Stimulated activated CD4-positive, alpha-beta T cell treated with anti-CD3 and anti-CD28 coated beads, Interleukin-1b, Interleukin-23, amount 100 ng/mL, for 4 hours (primary cell): ENCODE results near the gene TRMU.

ENCODE experiments used
- DNase-seq, 2 donors: peaks; one replicate each; pipeline ENCODE4 v3.0.0-alpha.2; 2020; ENCODE audit warnings: low read depth in 2 of 2

Gene TRMU

DNA sequence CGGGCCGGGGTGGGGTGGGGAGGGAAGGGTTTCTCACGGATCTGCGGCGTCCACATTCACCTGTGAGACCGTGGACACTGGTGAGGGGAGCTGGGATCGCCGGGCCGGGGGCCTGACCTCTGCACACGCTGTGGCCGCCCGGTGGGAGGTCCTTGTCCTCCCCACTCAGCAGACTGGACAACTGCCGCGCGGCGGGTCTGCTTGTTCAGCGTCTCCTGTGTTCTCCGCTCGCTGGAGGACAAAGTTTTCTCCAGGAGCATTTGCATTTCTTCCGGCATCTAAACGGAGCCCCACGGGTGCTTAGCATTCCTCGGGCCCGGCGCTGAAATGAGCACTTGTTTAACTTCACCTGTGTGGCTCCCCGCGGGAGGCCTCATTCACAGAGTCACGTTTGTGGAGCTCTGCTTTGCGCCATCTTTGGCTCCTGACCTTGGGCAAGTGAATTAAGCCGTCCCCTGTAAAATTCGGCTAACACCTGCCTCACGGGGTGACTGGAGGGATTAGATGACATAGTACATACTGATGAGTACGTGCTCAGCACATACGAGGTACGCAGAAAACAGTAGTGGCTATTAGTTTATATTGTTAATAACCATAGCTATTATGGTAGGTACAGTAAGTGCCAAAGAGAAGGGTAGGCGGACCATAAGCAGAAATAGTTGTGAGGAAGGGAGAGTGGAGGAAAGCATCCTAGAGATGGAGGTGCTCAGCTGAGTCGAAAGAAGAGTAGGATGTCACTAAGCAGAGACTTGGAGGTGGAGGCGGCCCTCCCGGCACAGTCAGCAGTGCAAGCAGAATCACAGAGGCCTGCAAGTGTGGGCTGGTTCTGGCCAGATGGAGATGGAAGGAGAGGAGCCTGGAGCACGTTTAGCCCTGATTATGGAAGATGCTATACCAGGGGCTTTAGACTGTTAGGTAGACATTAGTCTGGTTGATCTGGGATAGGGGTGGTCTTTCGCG, 885 bp downstream of the TRMU start:
- peak in 1 of 2 donors; percentile 8 for DNase-seq

DNA sequence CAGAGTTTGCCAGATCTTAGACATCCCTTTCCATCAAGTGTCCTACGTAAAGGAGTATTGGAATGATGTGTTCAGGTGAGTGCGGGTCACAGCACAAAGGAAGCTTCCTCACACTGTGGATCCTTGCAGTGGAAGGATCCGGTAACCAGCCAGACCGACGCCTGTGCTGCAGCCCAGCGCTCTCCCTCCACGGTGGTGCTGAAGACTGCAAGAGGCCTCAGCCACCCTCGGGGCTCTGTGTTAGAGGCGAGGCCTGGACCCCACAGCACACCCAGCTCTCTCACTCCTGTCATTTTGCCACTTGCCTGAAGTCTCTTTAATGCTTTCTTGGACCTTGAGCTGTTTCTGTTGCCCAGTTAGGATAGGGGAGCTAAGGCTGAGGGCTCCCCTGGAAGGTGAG, 2.4 kb downstream of the TRMU start:
- DNase-seq: no peak

DNA sequence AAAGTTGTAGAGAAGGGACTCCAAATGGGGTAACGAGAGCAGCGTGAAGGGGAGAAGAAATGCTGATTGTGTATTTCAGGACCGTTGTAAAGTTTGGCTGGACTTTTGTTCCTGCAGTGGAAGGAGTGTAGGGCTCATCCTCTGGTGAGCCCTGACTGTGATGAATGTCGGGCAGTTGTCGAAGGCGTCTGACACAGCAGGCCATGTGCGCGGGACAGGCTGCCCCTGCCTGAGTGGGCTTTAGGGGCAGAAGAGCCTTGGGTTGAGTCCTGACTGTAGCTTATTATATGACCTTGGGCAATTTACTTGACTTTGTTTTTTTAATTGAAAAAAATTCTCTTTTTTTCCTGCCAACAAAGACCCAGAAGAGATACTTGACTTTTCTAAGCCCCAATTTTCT, 3.1 kb downstream of the TRMU start:
- DNase-seq: no peak

DNA sequence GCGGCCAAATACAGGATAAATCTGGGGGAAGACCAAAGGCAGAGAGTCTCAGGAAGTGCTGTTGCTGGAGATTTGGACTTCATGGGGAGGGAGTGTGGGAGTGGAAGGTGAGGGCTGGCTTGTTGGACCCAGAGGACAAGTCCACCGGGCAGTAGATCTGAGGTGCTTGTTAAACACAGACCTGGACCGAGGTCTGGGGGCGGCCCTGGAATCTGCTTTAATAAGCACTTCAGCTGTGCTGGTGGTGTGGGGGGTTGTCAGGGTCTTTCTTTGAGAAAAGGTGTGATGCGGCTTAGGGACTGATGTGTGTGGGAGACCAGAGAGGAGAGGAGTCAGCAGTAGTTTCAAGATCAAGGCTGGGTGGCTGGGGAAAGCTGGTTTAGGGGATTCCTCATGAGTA, 4.4 kb downstream of the TRMU start:
- no peak for DNase-seq

DNA sequence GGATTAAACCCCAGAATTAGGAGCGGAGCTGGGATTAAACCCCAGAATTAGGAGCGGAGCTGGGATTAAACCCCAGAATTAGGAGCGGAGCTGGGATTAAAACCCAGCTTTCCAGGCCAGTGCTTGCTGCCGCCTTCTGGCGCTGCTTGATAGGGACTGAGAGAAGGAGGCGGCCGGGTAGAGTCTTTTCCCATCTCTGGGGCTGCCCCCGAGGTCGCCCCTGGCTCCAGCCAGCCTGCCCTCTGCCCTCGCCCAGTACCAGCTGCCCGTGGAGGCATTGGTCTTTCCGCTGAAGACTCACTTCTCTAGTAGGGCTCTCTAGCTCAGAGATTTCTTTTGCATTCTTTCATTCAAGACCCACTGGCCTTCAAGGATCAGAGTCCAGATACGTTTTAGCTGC, 5.2 kb downstream of the TRMU start:
- no peak for DNase-seq

DNA sequence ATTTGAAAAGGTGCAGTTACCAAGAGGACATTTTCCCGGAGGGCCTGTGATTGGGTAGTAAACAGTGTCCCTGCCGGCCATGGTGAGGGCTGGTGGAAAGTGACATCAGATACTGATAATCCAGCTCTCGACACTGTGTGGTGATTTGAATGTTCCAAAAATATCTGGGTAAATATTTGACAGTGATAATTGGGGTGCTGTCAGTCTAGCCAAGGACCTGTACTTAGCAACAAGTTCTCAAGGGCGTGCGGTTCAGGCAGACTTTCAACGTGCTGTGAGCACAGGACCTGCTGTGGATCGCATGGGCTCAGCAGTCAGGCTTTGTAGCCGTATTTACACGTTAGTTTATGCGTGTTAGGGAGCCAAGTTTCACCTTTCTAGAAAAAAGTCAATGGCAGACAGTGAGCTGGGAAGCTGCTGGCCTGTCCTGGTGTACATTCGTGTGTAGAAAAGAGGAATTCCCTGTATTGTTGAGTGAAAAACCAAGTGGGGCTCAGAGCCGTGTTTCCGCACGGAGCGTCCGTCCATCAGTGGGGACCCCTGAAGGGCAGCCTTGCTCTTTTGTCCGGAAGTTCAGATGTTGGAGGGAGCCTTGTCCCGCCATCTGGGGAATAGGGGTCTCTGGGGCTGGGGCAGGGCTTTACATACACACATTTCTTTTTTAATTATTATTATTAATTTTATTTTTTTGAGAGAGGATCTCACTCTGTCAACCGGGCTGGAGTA, 11.3 kb downstream of the TRMU start:
- DNase-seq: no peak

DNA sequence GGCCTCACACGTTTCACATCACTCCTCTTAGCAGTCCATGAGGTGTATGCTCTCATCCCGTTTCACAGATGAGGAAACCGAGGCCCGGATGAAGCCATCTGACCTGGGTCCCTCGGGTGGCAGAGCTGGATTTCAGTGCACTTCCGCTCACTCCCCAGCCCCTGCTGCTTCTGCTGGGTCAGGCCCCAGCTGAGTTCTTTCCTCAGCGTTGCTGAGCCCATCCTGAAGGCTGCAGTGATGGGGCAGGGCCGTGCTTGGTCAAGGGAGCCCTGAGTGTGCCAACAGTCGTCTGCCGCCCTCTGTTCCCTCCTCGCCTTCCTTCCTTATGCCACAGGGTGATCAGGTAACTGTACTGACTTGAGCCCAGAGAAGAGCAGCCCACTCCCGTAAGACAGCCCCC, 12.1 kb downstream of the TRMU start:
- no peak for DNase-seq

DNA sequence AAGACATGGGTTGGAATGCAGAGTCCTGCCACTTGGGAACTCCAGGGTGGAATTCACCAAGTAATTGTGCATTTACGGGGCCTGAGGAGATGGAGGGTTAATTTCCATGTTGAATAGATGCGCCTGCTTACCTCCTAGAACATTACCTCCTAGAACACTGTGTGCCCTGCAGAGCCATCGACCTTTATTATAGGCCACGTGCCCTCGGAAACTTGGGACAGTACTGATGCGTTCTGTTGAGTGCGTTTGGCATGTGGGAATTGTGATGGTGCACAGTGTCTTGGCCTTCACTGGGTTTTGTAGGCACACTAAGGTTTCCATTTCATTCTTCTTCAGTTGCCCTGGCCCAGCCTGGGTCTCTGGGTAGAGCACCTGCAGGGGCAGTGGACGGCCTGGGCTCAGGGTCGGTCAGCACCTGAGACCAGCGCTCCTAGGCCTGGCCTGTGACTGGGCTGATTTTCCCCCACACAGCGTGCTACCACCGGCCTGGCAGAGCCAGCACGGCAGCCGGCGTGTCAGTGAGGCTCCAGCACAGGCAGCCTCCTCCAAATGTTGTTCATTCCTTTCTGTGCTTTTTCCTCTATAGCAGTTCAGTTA, 12.7 kb downstream of the TRMU start:
- no peak for DNase-seq

DNA sequence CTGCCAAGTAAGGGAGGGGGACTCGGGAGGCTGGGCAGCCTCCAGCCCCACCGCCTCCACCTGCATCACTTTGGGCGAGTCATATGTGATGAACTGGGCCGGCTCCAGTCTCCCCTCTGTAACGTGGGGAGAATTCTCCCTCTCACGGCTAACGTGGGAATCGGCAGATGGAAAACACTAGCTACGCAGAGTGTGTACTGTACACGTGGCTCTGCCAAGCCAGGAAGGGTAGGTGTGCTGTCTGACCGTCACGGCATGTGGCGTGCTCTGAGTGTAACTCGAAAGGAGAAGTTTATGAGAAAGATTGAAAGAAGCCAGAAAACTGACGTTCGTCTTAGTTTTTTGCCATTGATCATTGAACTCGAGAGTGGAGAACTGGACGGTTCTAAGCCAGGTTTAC, 13.7 kb downstream of the TRMU start:
- DNase-seq: no peak

DNA sequence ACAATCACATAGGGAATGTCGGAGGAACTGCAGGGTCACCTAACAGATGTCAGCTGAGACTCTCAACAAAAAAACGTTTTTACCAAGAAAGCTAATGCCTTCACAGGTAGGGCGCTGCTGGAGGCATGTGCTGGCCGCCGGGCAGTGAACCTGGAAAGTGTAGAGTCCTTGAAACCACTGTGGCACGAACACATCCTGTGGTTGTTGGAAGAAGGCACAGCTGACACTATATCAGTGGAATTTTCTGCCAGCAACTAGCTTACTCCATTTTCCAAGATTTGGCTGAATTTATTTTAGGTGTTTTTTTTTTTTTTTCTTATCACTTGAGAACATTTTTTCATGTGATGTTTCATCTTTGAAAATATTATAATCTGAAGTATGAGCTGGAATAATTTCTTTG, 14.2 kb downstream of the TRMU start:
- DNase-seq: no peak

DNA sequence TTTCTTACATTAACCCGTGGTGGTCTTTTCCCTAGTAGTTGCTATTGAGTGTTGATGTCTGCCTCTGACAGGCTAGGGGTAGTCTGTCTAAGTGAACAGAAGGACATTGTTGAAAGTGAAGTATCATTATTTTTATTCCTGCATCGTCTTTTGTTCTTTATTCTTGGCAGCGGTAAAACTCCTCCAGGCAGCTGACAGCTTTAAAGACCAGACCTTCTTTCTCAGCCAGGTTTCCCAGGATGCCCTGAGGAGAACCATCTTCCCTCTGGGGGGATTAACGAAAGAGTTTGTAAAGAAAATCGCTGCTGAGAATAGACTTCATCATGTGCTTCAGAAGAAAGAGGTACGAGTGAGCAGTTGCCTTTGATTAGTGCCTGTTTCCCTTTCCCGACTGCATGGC, 14.6 kb downstream of the TRMU start:
- DNase-seq: no peak

DNA sequence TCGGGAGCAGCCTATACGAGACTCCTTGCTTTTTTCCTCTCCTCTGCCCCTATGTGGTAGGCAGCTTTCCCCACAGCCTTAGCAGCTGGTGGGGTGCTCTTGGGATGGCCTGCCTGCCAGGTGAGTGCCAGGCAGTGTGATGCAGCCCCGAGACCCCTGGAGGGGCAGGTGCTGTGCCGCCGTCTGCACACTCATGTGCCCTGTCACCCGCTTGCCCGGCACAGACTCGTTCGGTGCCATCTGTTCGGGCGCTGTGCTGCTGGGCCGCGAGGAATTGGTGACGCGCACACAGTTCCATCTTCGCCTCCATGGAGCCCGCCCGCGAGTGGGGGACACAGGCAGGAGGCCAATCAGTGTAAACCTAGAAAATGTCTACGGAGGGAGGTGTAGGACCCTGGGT, 15.1 kb downstream of the TRMU start:
- no peak for DNase-seq

DNA sequence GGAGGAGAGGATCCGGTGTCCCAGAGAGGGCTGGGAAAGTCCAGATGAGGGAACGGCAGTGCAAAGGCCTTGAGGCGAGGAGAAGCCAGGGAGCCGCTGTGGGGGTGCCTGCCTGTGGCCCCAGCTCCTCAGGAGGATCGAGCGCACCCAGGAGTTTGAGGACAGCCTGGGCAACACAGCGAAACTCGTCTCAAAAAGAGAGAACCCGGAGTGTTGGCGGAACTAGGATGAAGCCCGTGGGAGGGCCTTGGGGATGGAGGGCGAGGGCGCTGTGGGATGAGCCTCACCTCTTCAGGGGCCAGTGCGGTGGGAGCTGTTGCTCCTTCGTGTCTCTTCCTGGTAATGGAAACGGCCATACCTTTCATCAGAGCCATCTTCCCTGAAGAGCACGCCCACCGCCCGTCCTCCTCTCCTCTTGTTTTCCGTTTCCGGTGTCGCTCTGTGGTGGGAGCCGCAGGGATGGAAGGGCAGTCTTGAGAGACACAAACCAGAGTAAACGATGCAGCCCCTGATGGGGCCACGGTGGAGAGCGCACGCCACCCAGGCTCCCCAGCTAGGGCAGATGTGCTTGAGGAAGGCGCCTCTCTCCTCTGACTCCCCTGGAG, 15.7 kb downstream of the TRMU start:
- no peak for DNase-seq

DNA sequence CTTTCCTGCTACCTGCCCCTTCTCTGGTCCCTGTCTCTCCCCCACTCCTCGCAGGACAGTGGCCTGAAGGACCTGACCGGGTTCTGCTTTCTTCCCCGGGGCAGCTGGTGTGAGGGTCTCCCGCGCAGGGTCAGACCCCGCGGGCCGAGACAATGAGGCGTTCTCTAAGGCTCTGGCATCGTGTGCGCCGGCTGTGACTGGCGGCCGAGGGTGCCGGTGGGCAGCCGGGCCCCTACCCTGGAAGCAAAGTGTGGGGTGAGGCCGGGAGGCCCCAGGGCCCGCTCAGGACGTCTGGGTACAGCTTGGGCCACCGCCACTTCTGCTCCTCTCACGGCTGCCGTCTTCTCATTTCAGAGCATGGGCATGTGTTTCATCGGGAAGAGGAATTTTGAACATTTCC, 16.3 kb downstream of the TRMU start:
- DNase-seq: no peak

DNA sequence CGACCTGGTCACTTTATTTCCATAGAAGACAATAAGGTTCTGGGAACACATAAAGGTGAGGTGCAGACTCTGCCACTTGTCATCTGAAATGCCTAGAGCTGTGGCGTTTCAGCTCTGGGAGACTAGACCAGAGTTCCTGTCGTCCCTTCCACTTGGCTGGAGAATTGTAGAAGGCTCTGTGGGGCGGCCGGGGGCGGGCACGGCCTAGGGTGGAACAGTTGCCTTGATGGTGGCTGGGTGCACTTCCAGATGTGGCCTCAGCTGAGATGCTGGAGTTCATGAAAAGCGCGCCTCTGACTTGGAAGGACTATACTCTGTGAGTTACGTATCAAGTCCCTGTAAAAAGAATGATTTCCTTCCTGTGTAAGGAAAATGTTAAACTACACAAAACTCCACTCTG, 16.8 kb downstream of the TRMU start:
- no peak for DNase-seq

DNA sequence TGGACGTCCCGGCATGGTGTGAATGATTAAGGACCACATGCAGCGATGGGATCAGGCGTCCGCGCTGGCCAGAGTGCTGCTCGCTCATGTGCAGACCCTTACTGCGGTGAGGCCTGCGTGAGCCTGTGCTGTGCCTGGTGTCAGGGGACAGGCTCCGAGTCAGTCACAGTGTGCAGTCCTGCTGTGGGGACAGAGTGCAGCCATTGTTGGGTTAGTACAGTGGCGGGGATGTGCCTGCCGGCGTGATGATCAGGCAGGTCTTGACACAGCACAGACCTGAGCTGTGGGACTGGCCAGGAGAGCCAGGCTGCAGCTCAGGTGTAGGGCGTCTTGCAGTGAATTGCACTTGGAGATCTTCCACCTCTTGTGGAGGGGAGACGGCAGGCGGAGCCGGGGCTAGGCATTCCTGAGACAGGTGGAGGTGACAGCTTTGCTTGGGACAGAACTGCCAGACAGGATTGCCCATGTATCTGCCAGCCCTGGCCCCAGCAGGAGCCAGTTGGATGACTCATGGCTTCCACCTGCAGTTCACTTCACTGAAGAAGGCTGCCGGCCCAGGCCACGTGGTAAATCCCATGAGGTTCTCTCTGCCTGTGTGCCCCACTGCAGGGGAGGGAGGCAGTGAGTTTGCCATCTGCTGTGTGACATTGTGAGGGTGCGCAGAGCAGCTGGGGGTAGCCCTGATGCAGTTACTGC, 17.3 kb downstream of the TRMU start:
- DNase-seq: no peak

DNA sequence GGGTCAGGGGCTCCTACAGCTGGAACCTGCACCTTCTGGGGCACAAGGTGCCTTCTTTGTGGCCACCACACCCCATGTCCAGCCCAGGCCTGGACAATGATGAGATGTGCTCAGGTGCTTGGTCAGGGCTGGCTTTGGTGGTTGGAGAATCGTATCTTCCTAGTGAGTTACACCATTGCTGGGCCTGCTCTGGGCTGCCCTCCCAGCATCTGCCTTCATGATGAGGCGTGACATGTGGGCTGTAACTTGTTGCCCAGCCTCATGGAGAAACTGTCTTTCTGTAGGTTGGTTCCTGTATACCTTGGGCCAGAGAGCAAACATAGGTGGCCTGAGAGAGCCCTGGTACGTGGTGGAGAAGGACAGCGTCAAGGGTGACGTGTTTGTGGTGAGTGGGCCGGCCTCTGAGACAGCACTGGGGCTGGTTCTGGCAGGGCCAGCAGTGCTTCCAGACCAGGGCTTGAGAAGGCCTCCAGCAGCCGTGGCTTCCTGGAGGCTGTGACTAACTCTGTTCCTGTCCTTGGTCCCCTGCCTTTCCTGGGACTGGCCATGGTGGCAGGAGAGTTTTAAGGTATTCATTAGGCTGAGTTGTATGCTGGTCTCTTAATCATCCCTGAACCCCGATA, 18.1 kb downstream of the TRMU start:
- DNase-seq: no peak

DNA sequence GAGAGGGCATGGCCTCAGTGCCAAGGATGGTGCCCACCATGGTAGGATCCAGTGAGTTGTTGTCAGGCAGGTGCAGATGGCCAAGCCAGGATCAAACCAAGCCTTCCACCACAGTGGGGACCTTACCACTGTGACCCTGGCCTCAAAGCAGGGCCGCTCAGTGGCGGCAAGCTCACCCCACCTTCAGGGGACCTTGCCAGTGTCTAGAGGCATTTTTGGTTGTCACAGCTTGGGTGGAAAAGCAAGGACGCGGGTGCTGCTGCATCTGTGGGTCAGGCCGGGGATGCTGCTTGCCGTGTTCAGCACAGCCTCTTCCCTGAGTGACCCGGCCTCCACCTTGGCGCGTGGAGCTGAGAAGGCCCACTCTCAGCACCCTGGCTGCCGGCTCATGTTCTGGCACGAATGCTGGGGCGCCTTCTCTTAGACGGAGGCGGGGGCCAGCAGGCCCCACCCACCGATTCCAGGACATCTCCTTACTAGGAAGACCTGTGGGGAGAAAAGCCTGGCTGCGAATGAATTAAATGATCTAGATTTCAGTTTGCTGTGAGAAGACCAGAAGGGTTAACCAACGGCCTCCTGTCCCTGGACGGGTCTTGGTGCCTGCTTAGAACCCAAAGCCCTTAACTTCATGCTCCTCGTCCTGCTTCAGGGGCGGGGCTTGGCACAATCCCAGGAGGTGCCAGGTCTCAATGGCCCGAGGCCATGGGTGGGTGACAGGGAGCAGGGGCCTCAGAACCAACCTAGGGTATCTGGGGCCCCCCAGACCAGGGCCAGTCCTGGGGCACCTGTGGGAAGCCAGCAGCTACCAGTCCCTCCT, 18.9 kb downstream of the TRMU start:
- no peak for DNase-seq

DNA sequence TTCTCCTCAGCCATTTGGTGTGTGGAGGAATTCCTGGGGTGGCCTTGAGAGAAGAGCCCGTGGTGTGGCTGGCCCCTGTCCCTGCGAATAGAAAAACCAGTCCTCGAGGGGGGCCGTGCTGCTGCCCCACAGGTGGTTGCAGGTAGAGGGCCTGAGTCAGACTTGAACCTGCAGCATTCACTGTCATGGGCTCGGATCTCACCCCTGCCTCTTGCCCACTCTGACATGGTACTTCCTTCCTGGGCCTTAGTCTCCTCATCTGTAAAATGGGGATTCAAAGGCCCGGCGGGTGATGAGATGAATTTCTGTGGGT, 19.4 kb downstream of the TRMU start:
- no peak for DNase-seq

DNA sequence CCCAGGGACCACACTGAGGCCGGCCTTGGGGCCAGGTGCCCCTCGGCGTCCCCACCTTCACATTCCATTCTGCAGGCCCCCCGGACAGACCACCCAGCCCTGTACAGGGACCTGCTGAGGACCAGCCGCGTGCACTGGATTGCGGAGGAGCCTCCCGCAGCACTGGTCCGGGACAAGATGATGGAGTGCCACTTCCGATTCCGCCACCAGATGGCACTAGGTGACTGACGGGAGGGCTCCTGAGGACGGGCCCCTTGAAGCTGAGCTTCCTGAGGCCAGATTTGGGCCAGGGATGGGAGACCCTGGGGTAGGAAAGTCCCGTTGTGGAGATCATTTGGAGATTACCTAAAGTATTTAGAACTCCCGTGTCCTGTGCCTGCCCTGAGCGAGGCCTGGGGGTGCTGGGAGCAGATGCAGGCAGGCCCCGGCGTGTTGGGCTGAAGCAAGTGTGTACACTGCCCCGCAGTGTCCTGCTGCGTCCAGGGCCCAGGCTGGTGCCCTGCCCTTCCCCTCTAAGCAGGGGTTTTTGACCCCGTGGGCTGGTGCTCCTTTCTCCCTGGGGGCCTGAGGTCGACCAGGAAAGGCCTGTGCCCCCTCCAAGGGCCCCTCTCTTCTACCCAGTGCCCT, 20.0 kb downstream of the TRMU start:
- peak; percentile 35 to 48 for DNase-seq
